Measurements from ENCODE around the gene ABCA7.

DNA sequence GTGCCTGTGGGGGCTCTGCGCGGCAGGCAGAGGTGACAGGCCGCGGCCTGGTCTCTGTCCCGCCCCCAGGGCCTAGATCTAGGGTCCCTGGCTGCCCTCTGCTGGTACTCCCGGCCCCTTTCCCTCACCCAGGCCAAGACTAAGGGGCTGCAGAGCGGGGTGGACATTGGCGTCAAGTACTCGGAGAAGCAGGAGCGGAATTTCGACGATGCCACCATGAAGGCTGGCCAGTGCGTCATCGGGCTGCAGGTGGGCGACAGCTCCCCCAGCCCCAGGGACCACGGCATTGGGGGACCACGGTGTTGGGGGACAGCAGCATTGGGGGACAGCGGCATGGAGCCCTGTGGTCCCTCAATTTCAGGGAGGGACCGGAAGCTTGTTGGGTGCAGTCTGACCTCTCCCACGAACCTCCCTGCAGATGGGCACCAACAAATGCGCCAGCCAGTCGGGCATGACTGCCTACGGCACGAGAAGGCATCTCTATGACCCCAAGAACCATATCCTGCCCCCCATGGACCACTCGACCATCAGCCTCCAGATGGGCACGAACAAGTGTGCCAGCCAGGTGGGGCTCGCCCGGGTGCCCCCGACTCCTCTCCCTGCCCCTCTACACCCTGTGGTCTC is 3.8 kb upstream of the ABCA7 start:
- TF ChIP-seq, protein P1, sequence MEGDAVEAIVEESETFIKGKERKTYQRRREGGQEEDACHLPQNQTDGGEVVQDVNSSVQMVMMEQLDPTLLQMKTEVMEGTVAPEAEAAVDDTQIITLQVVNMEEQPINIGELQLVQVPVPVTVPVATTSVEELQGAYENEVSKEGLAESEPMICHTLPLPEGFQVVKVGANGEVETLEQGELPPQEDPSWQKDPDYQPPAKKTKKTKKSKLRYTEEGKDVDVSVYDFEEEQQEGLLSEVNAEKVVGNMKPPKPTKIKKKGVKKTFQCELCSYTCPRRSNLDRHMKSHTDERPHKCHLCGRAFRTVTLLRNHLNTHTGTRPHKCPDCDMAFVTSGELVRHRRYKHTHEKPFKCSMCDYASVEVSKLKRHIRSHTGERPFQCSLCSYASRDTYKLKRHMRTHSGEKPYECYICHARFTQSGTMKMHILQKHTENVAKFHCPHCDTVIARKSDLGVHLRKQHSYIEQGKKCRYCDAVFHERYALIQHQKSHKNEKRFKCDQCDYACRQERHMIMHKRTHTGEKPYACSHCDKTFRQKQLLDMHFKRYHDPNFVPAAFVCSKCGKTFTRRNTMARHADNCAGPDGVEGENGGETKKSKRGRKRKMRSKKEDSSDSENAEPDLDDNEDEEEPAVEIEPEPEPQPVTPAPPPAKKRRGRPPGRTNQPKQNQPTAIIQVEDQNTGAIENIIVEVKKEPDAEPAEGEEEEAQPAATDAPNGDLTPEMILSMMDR (IDR thresholded peaks at IDR 0.05; ENCODE audit: poor library complexity, severe bottlenecking), result no peak
- TF ChIP-seq POLR2AphosphoS5 (IDR thresholded peaks at IDR 0.05) (no peak), RAD21 (conservative IDR thresholded peaks at IDR 0.05) (no peak), EZH2 (IDR thresholded peaks at IDR 0.05; ENCODE audit: borderline replicate concordance, insufficient read depth, low read length, poor library complexity, severe bottlenecking) (no peak), TAF1 (IDR thresholded peaks at IDR 0.05; ENCODE audit: low read depth) (no peak), EP300 (conservative IDR thresholded peaks at IDR 0.05; ENCODE audit: poor library complexity, severe bottlenecking) (no peak), SMC3 (conservative IDR thresholded peaks at IDR 0.05; ENCODE audit: poor library complexity) (no peak), MXI1 (conservative IDR thresholded peaks at IDR 0.05; ENCODE audit: poor library complexity, severe bottlenecking) (no peak)
- TF ChIP-seq, protein P2, sequence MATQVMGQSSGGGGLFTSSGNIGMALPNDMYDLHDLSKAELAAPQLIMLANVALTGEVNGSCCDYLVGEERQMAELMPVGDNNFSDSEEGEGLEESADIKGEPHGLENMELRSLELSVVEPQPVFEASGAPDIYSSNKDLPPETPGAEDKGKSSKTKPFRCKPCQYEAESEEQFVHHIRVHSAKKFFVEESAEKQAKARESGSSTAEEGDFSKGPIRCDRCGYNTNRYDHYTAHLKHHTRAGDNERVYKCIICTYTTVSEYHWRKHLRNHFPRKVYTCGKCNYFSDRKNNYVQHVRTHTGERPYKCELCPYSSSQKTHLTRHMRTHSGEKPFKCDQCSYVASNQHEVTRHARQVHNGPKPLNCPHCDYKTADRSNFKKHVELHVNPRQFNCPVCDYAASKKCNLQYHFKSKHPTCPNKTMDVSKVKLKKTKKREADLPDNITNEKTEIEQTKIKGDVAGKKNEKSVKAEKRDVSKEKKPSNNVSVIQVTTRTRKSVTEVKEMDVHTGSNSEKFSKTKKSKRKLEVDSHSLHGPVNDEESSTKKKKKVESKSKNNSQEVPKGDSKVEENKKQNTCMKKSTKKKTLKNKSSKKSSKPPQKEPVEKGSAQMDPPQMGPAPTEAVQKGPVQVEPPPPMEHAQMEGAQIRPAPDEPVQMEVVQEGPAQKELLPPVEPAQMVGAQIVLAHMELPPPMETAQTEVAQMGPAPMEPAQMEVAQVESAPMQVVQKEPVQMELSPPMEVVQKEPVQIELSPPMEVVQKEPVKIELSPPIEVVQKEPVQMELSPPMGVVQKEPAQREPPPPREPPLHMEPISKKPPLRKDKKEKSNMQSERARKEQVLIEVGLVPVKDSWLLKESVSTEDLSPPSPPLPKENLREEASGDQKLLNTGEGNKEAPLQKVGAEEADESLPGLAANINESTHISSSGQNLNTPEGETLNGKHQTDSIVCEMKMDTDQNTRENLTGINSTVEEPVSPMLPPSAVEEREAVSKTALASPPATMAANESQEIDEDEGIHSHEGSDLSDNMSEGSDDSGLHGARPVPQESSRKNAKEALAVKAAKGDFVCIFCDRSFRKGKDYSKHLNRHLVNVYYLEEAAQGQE (IDR thresholded peaks at IDR 0.05; ENCODE audit: borderline replicate concordance), result no peak
